ENCODE measurements around the gene NIPA2. TPM values are rescaled to one million over a fixed set of nuclear protein-coding genes. Genes with fewer than 3 reads are reported as not detected.

The NIPA2 gene
- total RNA-seq, 3 donors from 2014 or later (not counting 1 experiment from before 2014, with no cell fraction given), result 37.3 to 41.3 (median 40.9) TPM

- DNase-seq (no peak), ATAC-seq (no peak)
- H3K4me1 ChIP-seq (ENCODE audit: control insufficient read depth, insufficient read depth, low read length), result no peaks in the 10 kb centered on the region
- TF ChIP-seq, protein P1, sequence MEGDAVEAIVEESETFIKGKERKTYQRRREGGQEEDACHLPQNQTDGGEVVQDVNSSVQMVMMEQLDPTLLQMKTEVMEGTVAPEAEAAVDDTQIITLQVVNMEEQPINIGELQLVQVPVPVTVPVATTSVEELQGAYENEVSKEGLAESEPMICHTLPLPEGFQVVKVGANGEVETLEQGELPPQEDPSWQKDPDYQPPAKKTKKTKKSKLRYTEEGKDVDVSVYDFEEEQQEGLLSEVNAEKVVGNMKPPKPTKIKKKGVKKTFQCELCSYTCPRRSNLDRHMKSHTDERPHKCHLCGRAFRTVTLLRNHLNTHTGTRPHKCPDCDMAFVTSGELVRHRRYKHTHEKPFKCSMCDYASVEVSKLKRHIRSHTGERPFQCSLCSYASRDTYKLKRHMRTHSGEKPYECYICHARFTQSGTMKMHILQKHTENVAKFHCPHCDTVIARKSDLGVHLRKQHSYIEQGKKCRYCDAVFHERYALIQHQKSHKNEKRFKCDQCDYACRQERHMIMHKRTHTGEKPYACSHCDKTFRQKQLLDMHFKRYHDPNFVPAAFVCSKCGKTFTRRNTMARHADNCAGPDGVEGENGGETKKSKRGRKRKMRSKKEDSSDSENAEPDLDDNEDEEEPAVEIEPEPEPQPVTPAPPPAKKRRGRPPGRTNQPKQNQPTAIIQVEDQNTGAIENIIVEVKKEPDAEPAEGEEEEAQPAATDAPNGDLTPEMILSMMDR (IDR thresholded peaks at IDR 0.05), result no peak
- Mint-ChIP-seq H3K4me1 (peaks cover 5 to 6% of the 10 kb centered on the region in 2 donors), H3K9me3 (no peaks in the 10 kb centered on the region), H3K27me3 (ENCODE audit: low read depth in 2 of 2) (no peaks in the 10 kb centered on the region), H3K36me3 (peaks cover 9% of the 10 kb centered on the region), H3K4me3 (no peak overlapping the region), H3K27ac (no peak overlapping the region)
- intact Hi-C loops (cut with micrococcal nuclease), result no loop called here
- H3K36me3 ChIP-seq (ENCODE audit: control insufficient read depth, insufficient read depth, low read length), result peaks cover 36% of the 10 kb centered on the region
- WGBS (ENCODE audit: insufficient coverage), result 98% methylated on average over 11 of the region's 11 CpGs
- no peaks in the 10 kb centered on the region for H3K9me3 ChIP-seq (ENCODE audit: control insufficient read depth, insufficient read depth, low read length)
- no peaks in the 10 kb centered on the region for H3K27me3 ChIP-seq (ENCODE audit: control insufficient read depth, insufficient read depth, low read length)
- H3K27ac ChIP-seq (ENCODE audit: low read length), result no peak overlapping the region
- no peak overlapping the region for H3K4me3 ChIP-seq (ENCODE audit: low read length)
Observed at GRCh38 chr15:22870865-22871264, 32.4 kb downstream of the NIPA2 start.

- TF ChIP-seq, protein P1 (IDR thresholded peaks at IDR 0.05), result no peak
- Histone ChIP-seq H3K27me3 (ENCODE audit: control insufficient read depth, insufficient read depth, low read length) (no peaks in the 10 kb centered on the region), H3K4me3 (ENCODE audit: low read length) (no peak overlapping the region), H3K9me3 (ENCODE audit: control insufficient read depth, insufficient read depth, low read length) (no peaks in the 10 kb centered on the region), H3K36me3 (ENCODE audit: control insufficient read depth, insufficient read depth, low read length) (peaks cover 28% of the 10 kb centered on the region), H3K4me1 (ENCODE audit: control insufficient read depth, insufficient read depth, low read length) (no peaks in the 10 kb centered on the region), H3K27ac (ENCODE audit: low read length) (no peak overlapping the region)
- no peak for ATAC-seq
- intact Hi-C loops (cut with micrococcal nuclease), result no loop called here
- H3K27ac Mint-ChIP-seq, result no peak overlapping the region
- no peaks in the 10 kb centered on the region for H3K9me3 Mint-ChIP-seq
- H3K4me1 Mint-ChIP-seq, result no peaks in the 10 kb centered on the region
- no peaks in the 10 kb centered on the region for H3K27me3 Mint-ChIP-seq (ENCODE audit: low read depth in 2 of 2)
- DNase-seq, result no peak
- H3K36me3 Mint-ChIP-seq, result peaks cover 1% of the 10 kb centered on the region
- no peak overlapping the region for H3K4me3 Mint-ChIP-seq
- WGBS (ENCODE audit: insufficient coverage), result 98% methylated on average over 5 of the region's 6 CpGs
Observed at GRCh38 chr15:22871481-22872086, 33.1 kb downstream of the NIPA2 start.

DNA sequence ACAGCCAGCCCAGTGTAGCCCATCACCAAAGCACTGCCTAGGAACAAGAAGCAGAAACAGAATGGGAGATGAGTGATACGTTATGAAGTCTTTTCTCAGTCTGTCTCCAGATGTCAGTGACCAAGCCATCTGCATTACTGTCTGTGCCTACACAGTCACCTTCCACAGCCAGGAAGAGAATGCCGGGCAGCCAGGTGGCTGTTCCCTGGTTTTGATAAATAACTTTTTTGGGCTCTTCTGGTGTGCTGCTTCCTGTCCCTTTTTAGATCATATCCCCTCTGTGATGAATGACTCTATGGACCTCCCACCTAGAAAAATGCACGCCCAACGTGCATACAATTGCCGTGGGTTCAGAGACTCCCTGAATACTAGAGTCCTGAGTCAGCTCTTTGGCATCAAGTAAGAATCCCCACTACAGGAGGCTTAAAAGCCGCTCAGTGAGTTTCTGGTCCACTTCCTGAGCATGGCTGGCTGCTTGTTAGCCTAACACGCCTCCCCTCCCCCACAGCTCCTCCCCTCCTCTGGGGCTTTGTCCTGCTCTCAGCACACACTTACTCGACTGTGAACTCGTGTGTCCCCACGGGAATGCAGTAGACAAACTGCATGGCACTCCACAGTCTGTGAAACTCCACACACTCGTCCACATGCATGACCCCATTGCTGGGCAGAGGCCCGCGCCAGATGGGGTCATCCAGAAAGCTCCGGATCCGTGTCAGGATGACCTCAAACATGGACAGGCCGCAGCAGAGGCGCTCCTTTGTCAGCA is 34.7 kb downstream of the NIPA2 start:
- Mint-ChIP-seq H3K27ac (no peak overlapping the region), H3K4me3 (no peak overlapping the region), H3K4me1 (no peaks in the 10 kb centered on the region), H3K27me3 (ENCODE audit: low read depth in 2 of 2) (no peaks in the 10 kb centered on the region), H3K9me3 (no peaks in the 10 kb centered on the region), H3K36me3 (no peaks in the 10 kb centered on the region)
- H3K4me3 ChIP-seq (ENCODE audit: low read length), result no peak overlapping the region
- TF ChIP-seq, protein P1 (IDR thresholded peaks at IDR 0.05), result no peak
- H3K36me3 ChIP-seq (ENCODE audit: control insufficient read depth, insufficient read depth, low read length), result peaks cover 14% of the 10 kb centered on the region
- no peaks in the 10 kb centered on the region for H3K9me3 ChIP-seq (ENCODE audit: control insufficient read depth, insufficient read depth, low read length)
- no peak overlapping the region for H3K27ac ChIP-seq (ENCODE audit: low read length)
- DNase-seq (no peak), ATAC-seq (no peak)
- 89% methylated on average over 17 of the region's 17 CpGs for WGBS (ENCODE audit: insufficient coverage)
- H3K4me1 ChIP-seq (ENCODE audit: control insufficient read depth, insufficient read depth, low read length), result no peaks in the 10 kb centered on the region
- intact Hi-C loops (cut with micrococcal nuclease), result no loop called here
- no peaks in the 10 kb centered on the region for H3K27me3 ChIP-seq (ENCODE audit: control insufficient read depth, insufficient read depth, low read length)
